ENCODE data around the gene TM2D1.

- TF ChIP-seq, protein P1, sequence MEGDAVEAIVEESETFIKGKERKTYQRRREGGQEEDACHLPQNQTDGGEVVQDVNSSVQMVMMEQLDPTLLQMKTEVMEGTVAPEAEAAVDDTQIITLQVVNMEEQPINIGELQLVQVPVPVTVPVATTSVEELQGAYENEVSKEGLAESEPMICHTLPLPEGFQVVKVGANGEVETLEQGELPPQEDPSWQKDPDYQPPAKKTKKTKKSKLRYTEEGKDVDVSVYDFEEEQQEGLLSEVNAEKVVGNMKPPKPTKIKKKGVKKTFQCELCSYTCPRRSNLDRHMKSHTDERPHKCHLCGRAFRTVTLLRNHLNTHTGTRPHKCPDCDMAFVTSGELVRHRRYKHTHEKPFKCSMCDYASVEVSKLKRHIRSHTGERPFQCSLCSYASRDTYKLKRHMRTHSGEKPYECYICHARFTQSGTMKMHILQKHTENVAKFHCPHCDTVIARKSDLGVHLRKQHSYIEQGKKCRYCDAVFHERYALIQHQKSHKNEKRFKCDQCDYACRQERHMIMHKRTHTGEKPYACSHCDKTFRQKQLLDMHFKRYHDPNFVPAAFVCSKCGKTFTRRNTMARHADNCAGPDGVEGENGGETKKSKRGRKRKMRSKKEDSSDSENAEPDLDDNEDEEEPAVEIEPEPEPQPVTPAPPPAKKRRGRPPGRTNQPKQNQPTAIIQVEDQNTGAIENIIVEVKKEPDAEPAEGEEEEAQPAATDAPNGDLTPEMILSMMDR (IDR thresholded peaks at IDR 0.05) = no peak
- TF ChIP-seq EP300 (IDR thresholded peaks at IDR 0.05) (no peak), POLR2AphosphoS5 (IDR thresholded peaks at IDR 0.05) (peak; percentile 17 to 56), POLR2A (IDR thresholded peaks at IDR 0.05) (peak in 2 of 4 donors; percentile 69 to 75)
Measured at GRCh38 chr1:61741711-61742619, 17.0 kb upstream of the TM2D1 start, which contains the start of gene PATJ.

Measured in upper lobe of left lung (tissue), 4 donors.